Gastrocnemius medialis (tissue), 4 donors: ENCODE measurements around the gene ZMYND8.

Experiments used
- CTCF ChIP-seq, 5 experiments: fragments of 450-650 bp in 3 of 5; fragments of 200-600 bp in 2 of 5; sonication (generic) in 2 of 5; IDR thresholded peaks in 4 of 5; conservative IDR thresholded peaks in 1 of 5; 1 replicate in 4 of 5; 2 replicates in 1 of 5; pipeline ENCODE4 v1.5.1; 2016 to 2019; ENCODE audit warnings: antibody characterized with exemption in 5 of 5, mild to moderate bottlenecking in 3 of 5, moderate library complexity in 3 of 5
- POLR2A ChIP-seq, 2 donors: fragments of 450-650 bp; IDR thresholded peaks; one replicate each; pipeline ENCODE4 v1.6.1; 2017; ENCODE audit warnings: antibody characterized with exemption in 2 of 2, mild to moderate bottlenecking in 2 of 2, moderate library complexity in 2 of 2

- TF ChIP-seq POLR2A (IDR thresholded peaks at IDR 0.05) (no peak), CTCF (IDR thresholded peaks at IDR 0.05 in 4 of 5, conservative IDR thresholded peaks at IDR 0.05 in 1 of 5) (no peak)
Measured at GRCh38 chr20:47232518-47232917, 124.0 kb downstream of the ZMYND8 start.
